ENCODE measurements around the gene TENM3.

Gene TENM3

DNA sequence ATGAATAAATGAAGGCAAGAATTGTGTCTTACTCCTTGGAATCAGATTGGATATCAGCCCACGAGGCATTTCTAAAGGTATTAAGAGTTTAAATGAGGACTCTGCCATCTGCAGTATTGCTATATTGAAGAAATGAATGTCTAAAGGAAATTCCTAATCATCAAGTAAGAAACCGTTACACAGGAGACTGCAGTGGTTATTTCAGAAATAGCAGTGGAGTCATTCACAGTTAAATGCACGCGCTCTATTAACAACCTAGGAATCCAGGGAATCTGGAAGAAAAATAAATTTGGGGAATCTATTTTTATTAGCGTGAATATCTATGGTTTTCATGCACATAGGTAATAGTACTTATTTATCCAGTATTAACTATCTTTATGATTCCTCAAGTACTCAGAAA is 334.2 kb downstream of the TENM3 start:
- no peak for DNase-seq

GRCh38 chr4:182578402-182578801 is 335.2 kb downstream of the TENM3 start:
- DNase-seq = no peak

DNA sequence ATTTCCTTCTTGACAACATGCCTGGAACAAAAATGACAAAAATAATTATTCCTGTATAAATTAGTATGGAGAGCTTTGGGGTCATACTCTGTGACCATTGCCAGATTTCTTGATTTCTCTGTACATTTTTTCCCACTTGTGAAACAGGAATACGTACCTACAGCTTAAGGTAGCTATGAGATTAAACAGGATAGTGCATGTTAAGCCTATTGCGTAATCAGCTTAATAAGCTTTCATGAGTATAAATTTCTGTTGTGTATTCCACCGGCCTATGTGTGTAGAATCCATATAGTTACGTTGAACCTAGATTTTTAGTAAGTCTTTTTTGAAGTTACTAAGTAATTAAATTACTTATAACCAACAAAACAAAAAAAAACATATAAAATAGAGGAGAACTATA is 339.0 kb downstream of the TENM3 start:
- no peak for DNase-seq

GRCh38 chr4:182583703-182584415 is 340.7 kb downstream of the TENM3 start:
- no peak for DNase-seq

DNA sequence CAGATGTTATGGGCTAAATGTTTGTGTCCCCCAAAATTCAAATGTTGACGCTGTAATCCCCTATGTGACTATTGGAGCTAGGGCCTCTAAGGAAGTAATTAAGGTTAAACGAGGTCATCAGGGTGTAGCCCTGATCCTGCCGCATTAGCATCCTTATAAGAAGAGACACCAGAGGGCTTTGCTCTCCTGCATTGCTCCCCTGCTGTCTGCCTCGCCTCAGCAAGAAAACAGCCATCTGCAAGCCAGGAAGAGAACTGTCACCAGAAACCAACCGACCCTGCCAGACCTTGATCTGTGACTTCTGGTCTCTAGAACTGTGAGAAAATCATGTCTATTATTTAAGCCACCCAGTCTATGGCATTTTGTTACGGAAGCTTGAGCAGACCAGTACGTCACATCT is 342.1 kb downstream of the TENM3 start:
- no peak for DNase-seq

DNA sequence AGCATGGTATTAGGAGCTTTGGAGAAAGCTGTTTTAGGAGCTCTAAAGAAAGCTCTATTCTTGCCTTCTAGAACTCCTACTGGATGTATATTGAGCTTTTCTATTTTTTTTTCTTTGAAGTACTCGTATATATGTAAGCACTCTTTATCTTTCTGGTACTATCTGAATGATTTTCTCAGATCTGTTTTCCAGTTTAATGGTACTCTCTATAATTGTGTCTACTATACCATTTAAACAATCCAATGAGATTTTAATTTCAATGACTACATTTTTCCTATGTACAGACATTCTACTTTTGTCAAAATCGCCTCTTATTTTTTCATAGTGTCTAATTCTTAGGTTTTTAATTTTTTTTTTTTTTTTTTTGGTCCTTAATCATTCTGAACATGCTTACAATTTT is 345.9 kb downstream of the TENM3 start:
- no peak for DNase-seq

GRCh38 chr4:182593402-182593801 is 350.2 kb downstream of the TENM3 start:
- no peak for DNase-seq

DNA sequence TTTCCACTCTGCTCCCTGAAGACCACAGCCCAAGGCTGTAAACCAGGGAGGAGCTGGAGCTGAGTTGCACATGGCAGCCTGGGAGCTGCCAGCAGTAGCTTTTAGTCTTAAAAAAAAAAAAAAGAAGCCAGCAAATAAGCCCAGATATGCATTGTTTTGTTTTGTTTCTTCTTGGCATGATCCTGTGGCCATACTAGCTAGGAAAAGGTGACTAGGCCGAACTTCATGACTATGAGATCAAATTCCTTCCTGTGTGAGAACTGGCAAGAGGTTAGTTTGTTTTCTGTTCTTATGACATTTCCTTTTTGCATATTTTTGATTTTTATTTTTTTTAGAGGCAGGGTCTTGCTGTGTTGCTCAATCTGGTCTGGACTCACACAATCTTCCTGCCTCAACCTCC is 350.7 kb downstream of the TENM3 start:
- DNase-seq = no peak

DNA sequence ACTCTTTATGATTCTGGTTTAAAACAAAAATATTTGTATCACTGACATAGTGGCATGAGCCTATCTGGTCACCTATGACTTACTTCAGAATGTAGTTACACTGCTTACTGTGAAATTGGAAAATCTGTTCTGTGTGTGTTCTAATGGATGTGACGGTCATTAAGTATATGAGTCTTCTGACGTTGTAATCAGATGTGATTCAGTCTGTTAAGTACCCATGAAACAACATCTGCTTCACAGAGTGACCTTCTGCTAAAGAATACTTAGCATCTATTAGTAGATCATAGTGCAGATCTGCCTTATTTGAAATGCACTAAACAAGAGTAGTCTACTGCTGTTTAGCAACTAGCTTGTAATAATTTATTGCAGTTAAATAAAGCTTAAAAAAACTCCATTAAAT is 356.9 kb downstream of the TENM3 start:
- DNase-seq = no peak

- no peak for DNase-seq
Measured at GRCh38 chr4:182600856-182601255, 357.7 kb downstream of the TENM3 start.

GRCh38 chr4:182604161-182604622 is 361.0 kb downstream of the TENM3 start:
- no peak for DNase-seq

- no peak for DNase-seq
Measured at GRCh38 chr4:182604953-182605352, 361.8 kb downstream of the TENM3 start.

DNA sequence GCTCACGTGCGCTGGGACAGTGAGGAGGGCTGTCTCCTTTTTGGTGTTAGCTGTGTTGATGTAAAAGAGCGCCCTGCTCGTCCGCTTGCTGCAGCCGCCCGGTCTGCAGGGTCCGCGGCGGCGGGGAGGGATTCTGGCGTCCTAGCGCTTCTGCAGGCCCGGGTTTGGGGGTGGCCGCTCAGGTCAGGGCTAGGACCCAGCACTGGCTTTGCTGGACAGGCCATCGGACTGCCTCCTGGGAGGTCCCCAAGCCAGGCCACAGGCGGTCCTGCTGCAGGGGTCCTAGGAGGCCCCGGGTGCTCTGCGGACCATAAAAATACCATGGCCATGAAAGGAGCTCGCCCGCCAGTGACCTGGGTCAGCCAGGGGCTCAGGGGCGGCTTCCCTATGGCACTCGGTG is 365.3 kb downstream of the TENM3 start:
- no peak for DNase-seq

DNA sequence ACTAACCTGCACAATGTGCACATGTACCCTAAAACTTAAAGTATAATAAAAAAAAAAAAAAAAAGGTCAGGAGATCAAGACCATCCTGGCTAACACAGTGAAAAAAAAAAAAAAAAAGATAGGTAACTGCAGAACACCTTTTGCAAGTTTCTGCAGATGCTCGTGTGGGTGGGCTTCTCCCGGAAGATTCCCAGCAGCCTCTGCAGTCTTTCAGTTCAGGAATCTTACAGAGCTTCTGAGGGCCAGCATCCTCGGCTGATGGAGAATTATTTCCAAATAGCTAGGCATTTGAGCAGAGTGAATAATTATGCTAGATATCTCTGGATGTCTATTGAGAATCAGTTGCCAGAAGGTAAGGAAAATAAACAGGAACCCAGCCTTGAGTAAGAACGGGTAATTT is 373.3 kb downstream of the TENM3 start:
- no peak for DNase-seq

- no peak for DNase-seq
Measured at GRCh38 chr4:182619660-182620059, 376.5 kb downstream of the TENM3 start.

DNA sequence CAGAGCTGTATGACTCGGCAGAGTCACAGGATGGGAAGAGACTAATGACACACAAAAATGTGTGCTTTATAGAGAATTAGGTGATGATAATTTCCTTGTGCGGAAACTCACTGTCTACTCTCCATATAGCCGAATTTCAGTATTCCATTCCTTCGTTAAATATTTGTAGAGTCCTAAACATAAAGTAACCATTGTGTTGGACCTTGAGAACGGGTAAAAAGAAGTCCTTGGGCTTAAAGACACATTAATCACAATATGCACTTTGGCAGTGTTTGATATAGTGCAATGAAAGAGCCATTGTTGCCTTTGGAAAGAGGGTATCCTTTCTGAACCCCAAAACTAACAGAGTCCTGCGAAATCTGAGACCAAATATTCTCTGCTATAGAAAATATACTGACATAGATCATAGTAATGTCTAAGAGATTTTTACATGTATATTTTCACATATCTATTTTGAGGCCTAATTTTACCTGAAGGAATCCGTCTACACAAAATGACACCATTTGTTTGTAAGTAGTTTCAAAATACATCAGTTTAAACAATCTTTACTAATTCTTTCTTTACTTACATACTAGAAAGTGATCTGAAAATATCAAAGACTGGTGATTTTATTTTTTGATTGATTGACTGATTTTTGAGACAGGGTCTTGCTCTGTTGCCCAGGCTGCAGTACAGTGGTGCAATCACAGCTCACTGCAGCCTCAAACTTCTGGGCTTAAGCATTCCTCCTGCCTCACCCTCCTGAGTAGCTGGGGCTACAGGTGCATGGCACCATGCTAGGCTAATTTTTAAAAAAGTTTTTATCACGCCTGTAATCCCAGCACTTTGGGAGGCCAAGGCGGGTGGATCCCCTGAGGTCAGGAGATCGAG is 377.1 kb downstream of the TENM3 start:
- DNase-seq = no peak

GRCh38 chr4:182624281-182624680 is 381.1 kb downstream of the TENM3 start:
- no peak for DNase-seq

DNA sequence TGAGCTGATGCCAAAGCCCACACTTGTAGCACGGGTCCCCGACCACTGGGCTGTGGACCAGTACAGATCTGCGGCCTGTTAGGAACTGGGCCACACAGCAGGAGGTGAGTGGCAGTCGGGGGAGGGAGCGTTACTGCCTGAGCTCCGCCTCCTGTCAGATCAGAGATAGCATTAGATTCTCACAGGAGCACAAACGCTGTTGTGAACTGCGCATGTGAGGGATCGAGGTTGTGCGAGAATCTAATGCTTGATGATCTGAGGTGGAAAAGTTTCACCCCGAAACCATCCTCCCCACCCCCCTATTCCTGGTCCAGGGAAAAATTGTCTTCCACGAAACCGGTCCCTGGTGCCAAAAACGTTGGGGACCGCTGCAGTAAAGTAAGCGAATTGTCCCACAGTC is 382.0 kb downstream of the TENM3 start:
- no peak for DNase-seq

DNA sequence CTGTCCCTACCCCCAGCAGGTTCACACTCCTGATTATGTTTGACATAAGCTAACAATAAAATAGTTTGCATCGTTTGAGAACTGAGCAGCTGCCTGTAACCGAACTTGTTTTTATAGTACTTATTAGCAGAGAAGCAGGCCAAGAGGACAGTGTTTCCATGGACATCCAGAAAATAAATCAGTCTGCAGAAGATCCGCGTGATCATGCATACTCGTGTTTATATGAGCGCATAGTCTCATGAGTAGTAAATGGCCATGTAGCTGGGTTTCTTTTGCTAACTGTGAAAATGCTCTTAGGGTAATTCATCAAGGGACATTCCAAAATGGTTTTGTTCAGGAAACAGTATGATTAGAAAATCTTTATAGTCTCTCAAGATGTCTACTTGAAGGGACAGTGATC is 384.8 kb downstream of the TENM3 start:
- no peak for DNase-seq

DNA sequence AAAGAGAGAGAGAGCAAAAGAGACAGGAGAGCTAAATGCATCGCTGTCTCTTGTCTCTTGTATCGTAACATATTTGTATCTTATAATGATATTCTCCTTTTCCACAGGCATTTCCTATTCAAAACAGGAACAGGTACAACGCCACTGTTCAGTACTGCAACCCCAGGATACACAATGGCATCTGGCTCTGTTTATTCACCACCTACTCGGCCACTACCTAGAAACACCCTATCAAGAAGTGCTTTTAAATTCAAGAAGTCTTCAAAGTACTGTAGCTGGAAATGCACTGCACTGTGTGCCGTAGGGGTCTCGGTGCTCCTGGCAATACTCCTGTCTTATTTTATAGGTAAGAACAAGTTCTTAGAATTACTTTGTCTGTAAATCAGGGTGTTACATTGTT is 385.3 kb downstream of the TENM3 start:
- no peak for DNase-seq

GRCh38 chr4:182629096-182629495 is 385.9 kb downstream of the TENM3 start:
- DNase-seq = no peak

GRCh38 chr4:182640491-182640890 is 397.3 kb downstream of the TENM3 start:
- no peak for DNase-seq

DNA sequence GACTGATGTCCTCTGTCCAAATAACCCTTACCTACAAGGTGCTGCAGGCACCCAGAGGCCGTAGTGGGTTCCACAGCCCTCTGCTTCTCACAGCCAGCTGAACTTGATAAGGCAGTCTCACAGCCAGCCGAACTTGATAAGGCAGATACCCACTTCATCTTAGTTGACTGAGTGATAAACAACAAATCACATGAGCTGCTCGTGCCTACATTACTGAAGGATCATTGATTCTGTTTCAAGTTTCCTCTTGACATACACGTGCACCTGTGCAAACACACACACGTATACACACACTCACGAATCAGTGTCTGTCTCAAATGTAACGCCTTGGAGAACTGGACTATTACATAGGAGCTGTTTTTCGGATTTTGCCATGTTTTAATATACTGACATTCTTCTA is 397.7 kb downstream of the TENM3 start:
- DNase-seq = no peak

DNA sequence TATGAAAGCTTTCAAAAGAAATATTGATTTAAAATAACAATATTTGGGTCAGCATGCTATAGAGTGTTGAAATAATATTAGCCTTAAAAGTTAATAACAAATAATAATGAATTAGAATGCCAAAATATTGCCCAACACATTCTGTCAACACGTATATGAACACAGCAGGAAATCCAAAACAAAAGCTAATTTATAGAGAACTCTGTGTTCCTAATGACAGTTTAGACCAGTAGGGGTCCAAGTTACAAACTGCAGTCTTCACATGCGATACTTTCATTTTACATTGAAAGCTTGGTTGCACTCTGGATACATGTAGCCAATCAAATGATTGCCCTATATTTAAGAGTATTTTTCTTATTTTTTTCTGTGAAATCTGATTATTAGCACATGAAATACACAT is 399.6 kb downstream of the TENM3 start:
- DNase-seq = no peak
